ENCODE measurements around the gene PHACTR1.

DNA sequence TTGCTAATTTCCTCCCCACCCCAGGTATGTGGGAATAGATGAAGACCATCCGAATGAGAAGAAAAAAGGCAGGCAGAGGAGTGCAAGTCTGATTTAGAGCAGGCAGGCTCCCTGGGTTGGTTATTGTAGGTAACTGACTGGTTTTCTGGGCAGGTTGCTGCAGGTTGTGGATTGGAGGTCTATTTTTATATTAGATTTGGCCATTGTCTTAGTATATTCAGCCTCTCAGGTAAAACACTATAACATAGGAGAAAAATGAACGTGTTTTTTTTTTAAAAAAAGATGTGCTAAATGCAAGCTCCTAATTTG lies 612.3 kb downstream of the PHACTR1 start:
- TF ChIP-seq, protein P1, sequence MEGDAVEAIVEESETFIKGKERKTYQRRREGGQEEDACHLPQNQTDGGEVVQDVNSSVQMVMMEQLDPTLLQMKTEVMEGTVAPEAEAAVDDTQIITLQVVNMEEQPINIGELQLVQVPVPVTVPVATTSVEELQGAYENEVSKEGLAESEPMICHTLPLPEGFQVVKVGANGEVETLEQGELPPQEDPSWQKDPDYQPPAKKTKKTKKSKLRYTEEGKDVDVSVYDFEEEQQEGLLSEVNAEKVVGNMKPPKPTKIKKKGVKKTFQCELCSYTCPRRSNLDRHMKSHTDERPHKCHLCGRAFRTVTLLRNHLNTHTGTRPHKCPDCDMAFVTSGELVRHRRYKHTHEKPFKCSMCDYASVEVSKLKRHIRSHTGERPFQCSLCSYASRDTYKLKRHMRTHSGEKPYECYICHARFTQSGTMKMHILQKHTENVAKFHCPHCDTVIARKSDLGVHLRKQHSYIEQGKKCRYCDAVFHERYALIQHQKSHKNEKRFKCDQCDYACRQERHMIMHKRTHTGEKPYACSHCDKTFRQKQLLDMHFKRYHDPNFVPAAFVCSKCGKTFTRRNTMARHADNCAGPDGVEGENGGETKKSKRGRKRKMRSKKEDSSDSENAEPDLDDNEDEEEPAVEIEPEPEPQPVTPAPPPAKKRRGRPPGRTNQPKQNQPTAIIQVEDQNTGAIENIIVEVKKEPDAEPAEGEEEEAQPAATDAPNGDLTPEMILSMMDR (IDR thresholded peaks at IDR 0.05), result no peak
- no peak for TF ChIP-seq POLR2A (IDR thresholded peaks at IDR 0.05)
